Ascending aorta (tissue), 2 donors: ENCODE results near the gene NENF. TPM values are rescaled to one million over a fixed set of nuclear protein-coding genes. Genes with fewer than 3 reads are reported as not detected.

ENCODE experiments used
- DNase-seq, 2 donors: peaks; one replicate each; pipeline ENCODE4 v3.0.0-alpha.2; 2019; ENCODE audit warnings: low spot score in 2 of 2
- H3K27ac ChIP-seq, 2 donors: fragments of 200-600 bp; sonication (generic); one replicate each; pipeline ENCODE4 v1.5.1; 2016 to 2017; ENCODE audit warnings: mild to moderate bottlenecking in 1 of 2
- H3K27me3 ChIP-seq: fragments of 200-600 bp; sonication (generic); one replicate; pipeline ENCODE4 v1.5.1; 2017
- H3K36me3 ChIP-seq, 2 donors: fragments of 200-600 bp; sonication (generic); one replicate each; pipeline ENCODE4 v1.5.1; 2016
- H3K4me1 ChIP-seq, 2 donors: fragments of 200-600 bp; sonication (generic); one replicate each; pipeline ENCODE4 v1.5.1; 2016 to 2017; ENCODE audit warnings: mild to moderate bottlenecking in 1 of 2
- H3K4me3 ChIP-seq, 2 donors: fragments of 200-600 bp; sonication (generic); one replicate each; pipeline ENCODE4 v1.5.1; 2016 to 2017; ENCODE audit warnings: mild to moderate bottlenecking in 1 of 2
- H3K9me3 ChIP-seq, 2 donors: fragments of 200-600 bp; sonication (generic); one replicate each; pipeline ENCODE4 v1.5.1; 2016
- intact Hi-C: fragments of 100-400 bp; cut with DNase I; formaldehyde crosslinking; loops from one replicate; pipeline ENCODE4 v1.15.1; 2023
- total RNA-seq: library from RNA; depleted of rRNA; stranded (reverse); fragments of >200 nt; gene quantifications from one replicate; pipeline ENCODE4 v1.1.0, GENCODE V29; 2016
- TF ChIP-seq, protein P1 (sequence below), 3 experiments: fragments of 200-600 bp in 2 of 3; fragments of 450-650 bp in 1 of 3; sonication (generic) in 2 of 3; IDR thresholded peaks; one replicate each; pipeline ENCODE4 v1.5.1; 2016 to 2019; ENCODE audit warnings: antibody characterized with exemption in 3 of 3, mild to moderate bottlenecking in 1 of 3, moderate library complexity in 1 of 3

NENF gene
- total RNA-seq, 1 donor from 2014 or later: 186 TPM

GRCh38 chr1:212423879-212424278, 8.8 kb upstream of the NENF start:
- TF ChIP-seq, protein P1, sequence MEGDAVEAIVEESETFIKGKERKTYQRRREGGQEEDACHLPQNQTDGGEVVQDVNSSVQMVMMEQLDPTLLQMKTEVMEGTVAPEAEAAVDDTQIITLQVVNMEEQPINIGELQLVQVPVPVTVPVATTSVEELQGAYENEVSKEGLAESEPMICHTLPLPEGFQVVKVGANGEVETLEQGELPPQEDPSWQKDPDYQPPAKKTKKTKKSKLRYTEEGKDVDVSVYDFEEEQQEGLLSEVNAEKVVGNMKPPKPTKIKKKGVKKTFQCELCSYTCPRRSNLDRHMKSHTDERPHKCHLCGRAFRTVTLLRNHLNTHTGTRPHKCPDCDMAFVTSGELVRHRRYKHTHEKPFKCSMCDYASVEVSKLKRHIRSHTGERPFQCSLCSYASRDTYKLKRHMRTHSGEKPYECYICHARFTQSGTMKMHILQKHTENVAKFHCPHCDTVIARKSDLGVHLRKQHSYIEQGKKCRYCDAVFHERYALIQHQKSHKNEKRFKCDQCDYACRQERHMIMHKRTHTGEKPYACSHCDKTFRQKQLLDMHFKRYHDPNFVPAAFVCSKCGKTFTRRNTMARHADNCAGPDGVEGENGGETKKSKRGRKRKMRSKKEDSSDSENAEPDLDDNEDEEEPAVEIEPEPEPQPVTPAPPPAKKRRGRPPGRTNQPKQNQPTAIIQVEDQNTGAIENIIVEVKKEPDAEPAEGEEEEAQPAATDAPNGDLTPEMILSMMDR (IDR thresholded peaks at IDR 0.05): no peak
- no peak overlapping the region for H3K27ac ChIP-seq
- no peak for DNase-seq
- no peaks in the 10 kb centered on the region for H3K36me3 ChIP-seq
- H3K4me3 ChIP-seq: no peak overlapping the region
- no peaks in the 10 kb centered on the region for H3K27me3 ChIP-seq
- H3K9me3 ChIP-seq: no peaks in the 10 kb centered on the region
- intact Hi-C loops: no loop called here
- H3K4me1 ChIP-seq: no peaks in the 10 kb centered on the region

DNA sequence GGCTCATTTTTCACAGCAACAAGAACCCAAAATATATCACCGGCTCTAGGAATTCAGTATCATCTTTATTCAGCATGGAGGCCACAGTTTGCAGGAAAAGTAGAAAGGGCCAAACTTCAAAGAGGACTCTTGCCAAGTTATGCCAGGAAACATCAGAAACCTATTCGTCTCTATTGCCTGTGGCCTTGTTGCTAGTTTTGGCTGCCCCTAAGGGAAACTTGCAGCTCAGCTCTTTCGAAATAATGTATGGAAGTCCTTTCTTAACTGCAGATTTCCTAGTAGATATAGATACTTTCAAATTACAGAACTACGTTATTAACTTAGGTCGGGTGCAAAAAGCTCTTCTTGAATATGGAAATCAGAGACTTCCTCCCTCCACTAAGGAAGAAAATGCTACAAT, 4.2 kb upstream of the NENF start:
- no peak overlapping the region for H3K4me3 ChIP-seq
- no peak for DNase-seq
- no peaks in the 10 kb centered on the region for H3K9me3 ChIP-seq
- TF ChIP-seq, protein P1 (IDR thresholded peaks at IDR 0.05): no peak
- H3K27ac ChIP-seq: no peak overlapping the region
- intact Hi-C loops: no loop called here
- H3K36me3 ChIP-seq: no peaks in the 10 kb centered on the region
- H3K27me3 ChIP-seq: no peaks in the 10 kb centered on the region
- H3K4me1 ChIP-seq: peaks cover 0 to 7% of the 10 kb centered on the region in 2 donors

DNA sequence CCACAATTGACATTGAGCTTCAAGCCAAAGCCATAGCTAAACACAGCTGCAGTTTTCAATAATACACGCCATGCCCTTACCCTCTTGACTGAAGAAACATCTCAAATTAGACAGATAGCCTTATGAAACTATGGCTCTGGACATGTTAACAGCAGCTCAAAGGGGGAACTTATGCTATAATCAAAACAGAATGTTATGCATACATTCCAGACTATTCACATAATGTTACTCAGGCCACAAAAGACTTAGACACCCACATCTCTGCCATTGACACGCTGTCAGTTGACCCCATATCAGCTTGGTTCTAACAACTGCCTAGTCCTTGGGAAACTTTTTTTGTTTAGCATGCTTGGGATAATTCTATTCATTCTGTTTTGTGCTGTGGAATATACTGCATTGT, 2.3 kb upstream of the NENF start:
- Histone ChIP-seq H3K4me3 (no peak overlapping the region), H3K9me3 (no peaks in the 10 kb centered on the region), H3K36me3 (no peaks in the 10 kb centered on the region), H3K4me1 (peaks cover 3 to 9% of the 10 kb centered on the region in 2 donors), H3K27me3 (no peaks in the 10 kb centered on the region), H3K27ac (no peak overlapping the region)
- intact Hi-C loops: loop anchor here (5.0 kb wide), 1 partner anchor 143 kb away; the partner anchor contains the start of gene PPP2R5A
- DNase-seq: no peak
- TF ChIP-seq, protein P1 (IDR thresholded peaks at IDR 0.05): no peak

- H3K9me3 ChIP-seq: no peaks in the 10 kb centered on the region
- H3K4me3 ChIP-seq: no peak overlapping the region
- no peaks in the 10 kb centered on the region for H3K36me3 ChIP-seq
- intact Hi-C loops: loop anchor here (5.0 kb wide), 1 partner anchor 144 kb away; the partner anchor contains the start of gene PPP2R5A
- TF ChIP-seq, protein P1 (IDR thresholded peaks at IDR 0.05): no peak
- DNase-seq: no peak
- H3K27ac ChIP-seq: no peak overlapping the region
- peaks cover 3 to 9% of the 10 kb centered on the region in 2 donors for H3K4me1 ChIP-seq
- no peaks in the 10 kb centered on the region for H3K27me3 ChIP-seq
Measured at GRCh38 chr1:212430955-212431394, 1.7 kb upstream of the NENF start.

DNA sequence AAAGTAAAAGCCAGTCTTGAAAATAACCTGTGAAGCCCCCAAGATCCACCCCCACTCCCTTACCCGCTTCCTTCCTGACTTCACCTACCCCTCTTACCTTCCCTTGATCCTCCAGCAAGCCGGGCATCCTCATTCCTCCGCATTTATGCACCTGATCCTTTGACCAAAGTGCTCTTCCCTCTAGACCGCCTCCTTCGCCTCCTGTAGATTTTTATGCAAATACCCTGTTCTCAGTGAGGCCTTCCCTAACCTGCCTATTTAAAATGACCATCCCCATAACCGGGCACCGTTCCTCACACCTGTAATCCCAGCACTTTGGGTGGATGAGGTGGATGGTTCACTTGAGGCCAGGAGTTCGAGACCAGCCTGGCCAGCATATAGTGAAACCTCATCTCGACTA, 1.1 kb upstream of the NENF start:
- Histone ChIP-seq H3K9me3 (no peaks in the 10 kb centered on the region), H3K4me3 (no peak overlapping the region), H3K27me3 (no peaks in the 10 kb centered on the region), H3K27ac (no peak overlapping the region), H3K4me1 (peaks cover 3 to 9% of the 10 kb centered on the region in 2 donors), H3K36me3 (no peaks in the 10 kb centered on the region)
- peak in 1 of 2 donors; percentile 57 for DNase-seq
- intact Hi-C loops: loop anchor here (1.0 to 5.0 kb wide), 4 partner anchors 17 to 267 kb away; partner anchors contain the start of genes BATF3, PACC1 and PPP2R5A
- TF ChIP-seq, protein P1 (IDR thresholded peaks at IDR 0.05): no peak
